Esophagus muscularis mucosa (tissue), 4 donors: ENCODE results near the gene GMPR.

Experiments
- EP300 ChIP-seq: sonication (generic); formaldehyde crosslinking; IDR thresholded peaks from one replicate; pipeline ENCODE4 v1.6.1; 2017; ENCODE audit warnings: antibody characterized with exemption
- POLR2AphosphoS5 ChIP-seq, 2 donors: sonication (generic); formaldehyde crosslinking; IDR thresholded peaks; one replicate each; pipeline ENCODE4 v1.6.1; 2017; ENCODE audit warnings: antibody characterized with exemption in 2 of 2
- TF ChIP-seq, protein P1 (sequence below), 3 experiments: fragments of 200-600 bp in 2 of 3; fragments of 450-650 bp in 1 of 3; sonication (generic) in 2 of 3; IDR thresholded peaks; one replicate each; pipeline ENCODE4 v1.5.1; 2017 to 2019; ENCODE audit warnings: antibody characterized with exemption in 3 of 3, mild to moderate bottlenecking in 2 of 3, moderate library complexity in 1 of 3

DNA sequence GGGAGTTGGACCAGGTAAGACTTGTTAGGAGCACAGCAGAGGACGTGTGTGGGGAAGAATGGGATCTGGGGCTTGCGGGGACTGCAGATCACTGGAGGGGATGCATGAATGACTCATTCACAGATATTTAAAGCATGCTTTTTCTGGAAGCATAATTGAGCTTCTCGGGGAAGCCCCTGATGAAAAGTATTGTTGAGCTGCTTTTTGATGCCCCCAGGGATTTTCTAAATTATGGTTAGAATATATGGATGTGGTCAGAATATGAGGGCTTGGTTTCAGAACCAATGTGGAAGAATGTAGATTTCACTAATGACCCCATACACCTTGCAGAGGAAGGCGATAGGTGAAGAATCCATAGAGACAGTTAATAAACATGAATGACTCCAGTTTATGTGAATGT is 36.1 kb downstream of the GMPR start:
- TF ChIP-seq EP300 = no peak
- TF ChIP-seq, protein P1, sequence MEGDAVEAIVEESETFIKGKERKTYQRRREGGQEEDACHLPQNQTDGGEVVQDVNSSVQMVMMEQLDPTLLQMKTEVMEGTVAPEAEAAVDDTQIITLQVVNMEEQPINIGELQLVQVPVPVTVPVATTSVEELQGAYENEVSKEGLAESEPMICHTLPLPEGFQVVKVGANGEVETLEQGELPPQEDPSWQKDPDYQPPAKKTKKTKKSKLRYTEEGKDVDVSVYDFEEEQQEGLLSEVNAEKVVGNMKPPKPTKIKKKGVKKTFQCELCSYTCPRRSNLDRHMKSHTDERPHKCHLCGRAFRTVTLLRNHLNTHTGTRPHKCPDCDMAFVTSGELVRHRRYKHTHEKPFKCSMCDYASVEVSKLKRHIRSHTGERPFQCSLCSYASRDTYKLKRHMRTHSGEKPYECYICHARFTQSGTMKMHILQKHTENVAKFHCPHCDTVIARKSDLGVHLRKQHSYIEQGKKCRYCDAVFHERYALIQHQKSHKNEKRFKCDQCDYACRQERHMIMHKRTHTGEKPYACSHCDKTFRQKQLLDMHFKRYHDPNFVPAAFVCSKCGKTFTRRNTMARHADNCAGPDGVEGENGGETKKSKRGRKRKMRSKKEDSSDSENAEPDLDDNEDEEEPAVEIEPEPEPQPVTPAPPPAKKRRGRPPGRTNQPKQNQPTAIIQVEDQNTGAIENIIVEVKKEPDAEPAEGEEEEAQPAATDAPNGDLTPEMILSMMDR (IDR thresholded peaks at IDR 0.05) = no peak
- TF ChIP-seq POLR2AphosphoS5 (IDR thresholded peaks at IDR 0.05) = no peak
